ENCODE data around the gene KIF5C.

The KIF5C gene

GRCh38 chr2:148920559-148920958 lies 45.5 kb downstream of the KIF5C start:
- no peak for TF ChIP-seq CTCF (IDR thresholded peaks at IDR 0.05; ENCODE audit: poor library complexity, severe bottlenecking)
- Histone ChIP-seq H3K27ac (ENCODE audit: poor library complexity, severe bottlenecking) (no peak overlapping the region), H3K4me1 (ENCODE audit: insufficient read depth, poor library complexity, severe bottlenecking) (no peaks in the 10 kb centered on the region), H3K36me3 (ENCODE audit: low read depth) (no peaks in the 10 kb centered on the region), H3K27me3 (ENCODE audit: insufficient read depth, poor library complexity, severe bottlenecking) (no peaks in the 10 kb centered on the region), H3K9me3 (ENCODE audit: severe bottlenecking) (peaks cover 2% of the 10 kb centered on the region), H3K4me3 (ENCODE audit: severe bottlenecking) (no peak overlapping the region)
- ATAC-seq (ENCODE audit: low read depth), result no peak
- no peak for DNase-seq (ENCODE audit: low spot score)

- no peak for TF ChIP-seq CTCF (IDR thresholded peaks at IDR 0.05; ENCODE audit: poor library complexity, severe bottlenecking)
- ATAC-seq (ENCODE audit: low read depth), result no peak
- peaks cover 2% of the 10 kb centered on the region for H3K9me3 ChIP-seq (ENCODE audit: severe bottlenecking)
- no peak overlapping the region for H3K4me3 ChIP-seq (ENCODE audit: severe bottlenecking)
- H3K36me3 ChIP-seq (ENCODE audit: low read depth), result no peaks in the 10 kb centered on the region
- H3K27me3 ChIP-seq (ENCODE audit: insufficient read depth, poor library complexity, severe bottlenecking), result no peaks in the 10 kb centered on the region
- no peak overlapping the region for H3K27ac ChIP-seq (ENCODE audit: poor library complexity, severe bottlenecking)
- H3K4me1 ChIP-seq (ENCODE audit: insufficient read depth, poor library complexity, severe bottlenecking), result no peaks in the 10 kb centered on the region
- DNase-seq (ENCODE audit: low spot score), result no peak
Measured at GRCh38 chr2:148922062-148922461, 47.0 kb downstream of the KIF5C start.

GRCh38 chr2:148922776-148923475 lies 47.9 kb downstream of the KIF5C start:
- TF ChIP-seq CTCF (IDR thresholded peaks at IDR 0.05; ENCODE audit: poor library complexity, severe bottlenecking), result no peak

GRCh38 chr2:148924514-148925178 lies 49.6 kb downstream of the KIF5C start:
- no peaks in the 10 kb centered on the region for H3K27me3 ChIP-seq (ENCODE audit: insufficient read depth, poor library complexity, severe bottlenecking)
- H3K36me3 ChIP-seq (ENCODE audit: low read depth), result no peaks in the 10 kb centered on the region
- no peak for ATAC-seq (ENCODE audit: low read depth)
- no peak for TF ChIP-seq CTCF (IDR thresholded peaks at IDR 0.05; ENCODE audit: poor library complexity, severe bottlenecking)
- H3K27ac ChIP-seq (ENCODE audit: poor library complexity, severe bottlenecking), result no peak overlapping the region
- H3K4me1 ChIP-seq (ENCODE audit: insufficient read depth, poor library complexity, severe bottlenecking), result no peaks in the 10 kb centered on the region
- no peak overlapping the region for H3K4me3 ChIP-seq (ENCODE audit: severe bottlenecking)
- no peak for DNase-seq (ENCODE audit: low spot score)
- H3K9me3 ChIP-seq (ENCODE audit: severe bottlenecking), result no peaks in the 10 kb centered on the region

More at GRCh38 chr2:148922776-148923475, 47.9 kb downstream of the KIF5C start:
- no peak overlapping the region for H3K4me3 ChIP-seq (ENCODE audit: severe bottlenecking)
- no peaks in the 10 kb centered on the region for H3K4me1 ChIP-seq (ENCODE audit: insufficient read depth, poor library complexity, severe bottlenecking)
- ATAC-seq (ENCODE audit: low read depth) (peak; percentile 40; the same call in 1 of the 3 replicates), DNase-seq (ENCODE audit: low spot score) (no peak)
- no peaks in the 10 kb centered on the region for H3K27me3 ChIP-seq (ENCODE audit: insufficient read depth, poor library complexity, severe bottlenecking)
- no peaks in the 10 kb centered on the region for H3K36me3 ChIP-seq (ENCODE audit: low read depth)
- peaks cover under 1% of the 10 kb centered on the region for H3K9me3 ChIP-seq (ENCODE audit: severe bottlenecking)
- no peak overlapping the region for H3K27ac ChIP-seq (ENCODE audit: poor library complexity, severe bottlenecking)

Data from RWPE2 (cell line).